GM12878 (cell line): ENCODE data around the gene MRPL1. TPM values are rescaled to one million over a fixed set of nuclear protein-coding genes. Genes with fewer than 3 reads are reported as not detected.

ENCODE experiments used
- ATAC-seq: fragments of 200-7000 bp; cut with Tn5 transposase; 3 replicates; pipeline ENCODE4 v1.9.1; 2020; ENCODE audit warnings: mild to moderate bottlenecking, moderate library complexity
- BruUV-seq: library from RNA; stranded (reverse); fragments of 400-500 nt; replicated peaks from 2 replicates; lab custom pipeline; 2021; lab: Mats Ljungman, UMichigan
- CTCF ChIA-PET: fragments of 300-600 bp; sonication (Branson Sonifier 250); formaldehyde crosslinking; extraction: SDS; loops from one replicate; lab custom pipeline; 2021; ENCODE audit warnings: inconsistent platforms; lab: Yijun Ruan, JAX
- POLR2A ChIA-PET: fragments of 350-600 bp; formaldehyde crosslinking; extraction: SDS; loops from one replicate; lab custom pipeline; 2021; ENCODE audit warnings: inconsistent platforms; lab: Charles Lee
- RAD21 ChIA-PET: fragments of 300-600 bp; sonication (Branson Sonifier 250); formaldehyde crosslinking; loops from one replicate; lab custom pipeline; 2023; ENCODE audit warnings: antibody characterized with exemption; ENCODE audit not compliant: unreplicated experiment; lab: Charles Lee
- SMC1A ChIA-PET: fragments of 300-600 bp; sonication (Branson Sonifier 250); formaldehyde crosslinking; loops from one replicate; lab custom pipeline; 2023; ENCODE audit not compliant: unreplicated experiment, uncharacterized antibody; lab: Charles Lee
- DNase-seq: peaks from one replicate; pipeline ENCODE4 v3.0.0-alpha.2; 2011; ENCODE audit warnings: low read depth, low spot score
- FAIRE-seq: peaks from 3 replicates; lab custom pipeline; 2011; peaks lifted over from hg19 to GRCh38; lab: Jason Lieb, UNC
- H2AFZ ChIP-seq: 2 replicates; pipeline ENCODE4 v1.6.0; 2011; ENCODE audit warnings: low read depth, low read length, control low read depth; ENCODE audit not compliant: control insufficient read depth
- H3K27ac ChIP-seq: 2 replicates; pipeline ENCODE4 v1.5.1; 2011; ENCODE audit warnings: control low read depth; ENCODE audit not compliant: control insufficient read depth, insufficient read depth
- H3K27me3 ChIP-seq, 2 experiments: replicated peaks in 1 of 2; 2 replicates each; pipeline versions ENCODE4 v1.6.0 to v1.6.1; 2011; ENCODE audit warnings: low read length in 1 of 2; ENCODE audit not compliant: control insufficient read depth in 2 of 2, insufficient read depth in 2 of 2
- H3K36me3 ChIP-seq, 2 experiments: 2 replicates each; pipeline ENCODE4 v1.5.1; 2011; ENCODE audit warnings: low read length in 1 of 2; ENCODE audit not compliant: control insufficient read depth in 2 of 2, insufficient read depth in 2 of 2
- H3K4me1 ChIP-seq: 2 replicates; pipeline ENCODE4 v1.6.1; 2011; ENCODE audit warnings: mild to moderate bottlenecking, low read length, moderate library complexity, mixed read lengths; ENCODE audit not compliant: control insufficient read depth, insufficient read depth
- H3K4me2 ChIP-seq: 2 replicates; pipeline ENCODE4 v1.6.0; 2011; ENCODE audit warnings: control low read depth; ENCODE audit not compliant: control insufficient read depth, insufficient read depth
- H3K4me3 ChIP-seq: fragments of 200-600 bp; sonication (generic); 2 replicates; pipeline ENCODE4 v1.5.1; 2016
- H3K79me2 ChIP-seq: 2 replicates; pipeline ENCODE4 v1.6.0; 2011; ENCODE audit warnings: low read length; ENCODE audit not compliant: control insufficient read depth, insufficient read depth
- H3K9ac ChIP-seq: 2 replicates; pipeline ENCODE4 v1.8.0; 2011; ENCODE audit warnings: low read length, control low read depth, mixed read lengths; ENCODE audit not compliant: control insufficient read depth, insufficient read depth
- H3K9me3 ChIP-seq: replicated peaks from 3 replicates; pipeline ENCODE4 v1.5.1; 2011; ENCODE audit warnings: mild to moderate bottlenecking, low read length; ENCODE audit not compliant: control insufficient read depth, insufficient read depth
- H4K20me1 ChIP-seq: 2 replicates; pipeline ENCODE4 v1.6.0; 2011; ENCODE audit not compliant: control insufficient read depth, insufficient read depth
- ATF7 ChIP-seq: fragments of 450-650 bp; IDR thresholded peaks from 2 replicates; pipeline ENCODE4 v1.6.1; 2016; ENCODE audit warnings: low read depth, mild to moderate bottlenecking
- BCL11A ChIP-seq: IDR thresholded peaks from 2 replicates; pipeline ENCODE4 v1.6.1; 2011; ENCODE audit warnings: low read depth, low read length
- PAX8 ChIP-seq: fragments of 450-650 bp; IDR thresholded peaks from 2 replicates; pipeline ENCODE4 v1.6.1; 2017; ENCODE audit warnings: mild to moderate bottlenecking, moderate library complexity
- ZNF384 ChIP-seq: IDR thresholded peaks from 2 replicates; pipeline ENCODE4 v1.6.1; 2012; ENCODE audit warnings: low read depth, mild to moderate bottlenecking, low read length, improper control_type of control experiment, borderline replicate concordance
- ZZZ3 ChIP-seq: IDR thresholded peaks from 2 replicates; pipeline ENCODE4 v1.6.1; 2011; ENCODE audit warnings: low read depth; ENCODE audit not compliant: control insufficient read depth, insufficient read length
- WGBS: methylation state at CpG from one replicate; pipeline ENCODE4 v1.1.6; 2016; ENCODE audit warnings: low lambda C conversion rate; ENCODE audit not compliant: insufficient replicate concordance, insufficient coverage; ENCODE audit errors: missing lambda C conversion rate; 5-methylcytosine and 5-hydroxymethylcytosine counted together
- in situ Hi-C: fragments of 300-500 bp; cut with MboI; formaldehyde crosslinking; loops from 9 replicates; pipeline ENCODE4 v1.14.3; 2018; ENCODE audit warnings: mixed read lengths
- intact Hi-C: fragments of 100-400 bp; cut with micrococcal nuclease; formaldehyde crosslinking; loops from one replicate; pipeline ENCODE4 v1.14.2; 2022; ENCODE audit not compliant: unreplicated experiment
- polyA plus RNA-seq, 11 experiments: library from polyadenylated mRNA; depleted of rRNA in 4 of 11; unstranded in 6 of 11; stranded (reverse) in 5 of 11; fragments of >200 nt; fragmentation: Nextera tagmentation in 4 of 11; fragmentation: Illumina TruSeq in 1 of 11; extraction: Ambion mirVana in 4 of 11; extraction: Trizol in 1 of 11; gene quantifications; 1 replicate in 1 of 11; 2 replicates in 10 of 11; pipeline versions ENCODE4 v1.2.1 to v1.2.3, GENCODE V29; 2011 to 2016; ENCODE audit warnings: inconsistent platforms in 2 of 11, missing spikeins in 2 of 11, low read depth in 1 of 11
- total RNA-seq, 4 experiments: library from RNA; depleted of rRNA in 3 of 4; stranded (reverse); fragments of >200 nt in 3 of 4; fragmentation: Illumina TruSeq in 1 of 4; extraction: Trizol in 1 of 4; gene quantifications; 2 replicates each; pipeline versions ENCODE4 v1.2.1 to v1.2.3, GENCODE V29; 2013 to 2021
- TF ChIP-seq, protein P1 (sequence below): IDR thresholded peaks from 2 replicates; pipeline ENCODE4 v1.6.1; 2011; ENCODE audit warnings: low read depth, mild to moderate bottlenecking, low read length, moderate library complexity, borderline replicate concordance; ENCODE audit errors: extremely low read depth

Gene MRPL1
- total and polyA plus RNA-seq, 10 of the 15 experiments (the other 5 are each of a cell fraction or from before 2014, with no cell fraction given): 20.2 to 35.7 (median 28.2) TPM

DNA sequence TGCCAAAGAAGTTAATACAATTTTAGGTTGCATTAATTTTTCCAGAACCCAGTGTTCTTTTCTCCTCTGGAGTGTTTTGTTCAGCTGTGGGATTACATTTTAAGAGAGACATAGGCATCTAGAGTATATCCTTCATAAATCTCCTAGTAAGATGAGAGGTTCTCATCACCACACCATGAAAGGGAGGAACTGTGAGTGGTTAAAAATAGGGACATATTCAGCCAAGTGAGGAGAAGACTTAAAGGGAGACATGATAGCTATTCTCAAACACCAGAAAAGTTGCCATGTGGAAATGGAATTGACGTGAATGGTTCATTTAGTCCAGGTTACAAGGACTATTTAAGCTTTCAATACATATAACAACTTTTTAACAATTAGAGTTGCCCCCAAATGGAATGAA is 6.5 kb upstream of the MRPL1 start (continued):
- TF ChIP-seq, protein P1, sequence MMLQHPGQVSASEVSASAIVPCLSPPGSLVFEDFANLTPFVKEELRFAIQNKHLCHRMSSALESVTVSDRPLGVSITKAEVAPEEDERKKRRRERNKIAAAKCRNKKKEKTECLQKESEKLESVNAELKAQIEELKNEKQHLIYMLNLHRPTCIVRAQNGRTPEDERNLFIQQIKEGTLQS: no peak
- TF ChIP-seq BCL11A: no peak

DNA sequence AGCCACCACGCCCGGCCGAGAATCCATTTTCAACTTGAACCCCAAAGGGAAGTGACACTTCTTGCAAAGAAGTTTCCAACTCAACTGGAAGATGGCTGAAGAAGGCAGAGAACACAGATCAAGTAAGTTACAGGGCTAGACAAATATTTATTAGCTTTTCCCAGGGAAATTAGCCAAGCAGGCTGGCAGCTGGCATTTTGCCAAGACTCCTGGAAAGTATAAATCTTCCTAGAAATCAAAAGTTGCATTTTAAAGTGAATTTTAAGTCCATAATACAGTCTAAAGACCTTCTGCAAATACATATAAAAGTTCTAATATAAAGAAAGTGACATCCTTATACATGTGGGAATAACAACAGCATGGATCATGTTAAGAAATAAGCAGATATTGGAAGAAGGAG is 3.4 kb upstream of the MRPL1 start:
- TF ChIP-seq ZZZ3 (no peak), PAX8 (no peak), ATF7 (no peak), ZNF384 (no peak)
- TF ChIP-seq, all 136 proteins: peak for 0
- H3K9me3 ChIP-seq: no peaks in the 10 kb centered on the region
- SMC1A ChIA-PET: interaction anchor here (0.5 to 0.6 kb wide), 2 partner anchors 29 to 32 kb away, joined by 3 read pairs; no protein-coding TSS in a partner anchor
- CTCF ChIA-PET: no interaction called here
- intact Hi-C loops: no loop called here
- H3K27me3 ChIP-seq: no peaks in the 10 kb centered on the region
- H3K79me2 ChIP-seq: peaks cover 16% of the 10 kb centered on the region
- H3K9ac ChIP-seq: no peak overlapping the region
- RAD21 ChIA-PET: no interaction called here
- BruUV-seq: no TSS peak
- POLR2A ChIA-PET: no interaction called here
- no peaks in the 10 kb centered on the region for H4K20me1 ChIP-seq
- FAIRE-seq: no peak
- H3K36me3 ChIP-seq: no peaks in the 10 kb centered on the region
- no peak overlapping the region for H3K4me3 ChIP-seq
- H2AFZ ChIP-seq: no peak overlapping the region
- in situ Hi-C loops: no loop called here
- whole genome bisulfite sequencing: 100% methylated on average over 3 of the region's 3 CpGs
- no peak for ATAC-seq
- peaks cover 6% of the 10 kb centered on the region; the same call in 1 of the 2 replicates for H3K4me1 ChIP-seq
- H3K4me2 ChIP-seq: no peak overlapping the region
- H3K27ac ChIP-seq: no peak overlapping the region
- DNase-seq: no peak
